GM18498 (cell line): ENCODE measurements around the gene ZNF521.

Experiments
- ATAC-seq: cut with Tn5 transposase; IDR thresholded peaks from one replicate; pipeline ENCODE4 v1.9.1; 2021; ENCODE audit warnings: mild to moderate bottlenecking, moderate library complexity; ENCODE audit not compliant: unreplicated experiment

ZNF521 gene

DNA sequence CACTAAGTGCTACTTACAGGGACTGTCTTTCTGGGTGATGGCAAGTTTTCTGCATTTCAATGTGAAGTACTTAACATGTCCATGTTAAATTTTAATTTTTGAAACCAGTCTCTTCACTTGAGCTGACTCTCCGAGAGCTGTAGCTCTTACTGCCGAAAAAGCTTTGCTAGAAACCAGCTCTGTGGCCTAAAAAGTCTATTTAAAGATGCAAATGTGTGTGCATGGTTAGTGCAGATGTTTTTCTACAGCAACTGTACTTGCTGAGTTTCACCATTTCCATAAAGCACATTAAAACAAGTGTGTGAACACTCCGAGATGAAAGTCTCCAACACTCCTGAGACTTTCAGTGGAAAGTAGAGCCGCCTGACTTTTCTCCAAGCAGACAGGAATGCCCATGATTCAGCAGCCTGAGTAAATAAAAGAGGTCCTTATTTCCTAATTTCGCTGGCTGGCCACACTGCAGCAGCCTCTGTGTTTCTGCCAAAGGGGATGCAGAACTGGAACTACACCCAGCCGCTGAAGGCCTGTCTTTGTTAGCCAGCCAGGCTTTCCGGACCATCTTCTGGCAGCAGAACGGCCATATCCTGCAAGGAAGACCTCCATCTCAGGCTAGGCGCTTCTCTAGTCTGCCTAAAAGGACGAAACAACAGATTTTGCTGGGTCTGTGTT, 121.2 kb downstream of the ZNF521 start:
- peak; percentile 71 for ATAC-seq

DNA sequence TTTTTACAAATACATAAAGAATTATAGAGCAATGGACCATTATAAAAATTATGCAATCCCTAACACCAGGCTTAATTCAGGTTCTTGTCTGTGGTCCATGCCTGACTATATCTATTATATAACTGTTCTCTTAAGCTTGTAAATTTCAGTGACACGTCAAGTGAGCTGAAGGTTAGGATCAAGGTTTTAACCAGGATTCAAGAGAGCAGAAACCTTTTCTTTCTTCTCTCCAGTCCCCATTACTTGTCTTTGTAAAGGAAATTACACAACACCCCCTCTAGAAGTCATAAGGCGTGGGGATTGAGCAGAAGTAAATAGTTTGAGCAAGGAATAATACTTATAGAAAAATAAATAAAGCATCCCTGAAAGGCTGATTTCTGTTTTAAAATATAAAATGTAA, 122.0 kb downstream of the ZNF521 start:
- ATAC-seq = no peak

DNA sequence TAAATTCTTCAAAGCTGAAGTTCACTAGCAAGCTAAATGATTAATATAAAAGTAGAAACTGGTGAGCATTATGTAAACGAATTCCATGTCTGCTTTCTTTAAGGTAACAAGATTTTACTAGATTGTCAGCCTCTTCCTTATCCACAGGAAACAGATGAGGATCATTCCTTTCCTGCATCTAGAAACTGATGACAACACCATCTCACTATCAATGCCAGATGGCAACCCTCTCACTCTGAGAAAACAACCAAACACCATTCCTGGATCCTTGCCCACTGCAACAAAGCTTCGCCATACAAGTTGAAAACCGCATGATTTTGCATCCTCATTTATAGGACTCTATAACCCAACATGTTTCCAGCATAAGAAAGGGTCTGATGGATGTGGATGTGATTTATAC, 122.9 kb downstream of the ZNF521 start:
- no peak for ATAC-seq

- ATAC-seq = no peak
Observed at GRCh38 chr18:25228410-25228809, 123.6 kb downstream of the ZNF521 start.

DNA sequence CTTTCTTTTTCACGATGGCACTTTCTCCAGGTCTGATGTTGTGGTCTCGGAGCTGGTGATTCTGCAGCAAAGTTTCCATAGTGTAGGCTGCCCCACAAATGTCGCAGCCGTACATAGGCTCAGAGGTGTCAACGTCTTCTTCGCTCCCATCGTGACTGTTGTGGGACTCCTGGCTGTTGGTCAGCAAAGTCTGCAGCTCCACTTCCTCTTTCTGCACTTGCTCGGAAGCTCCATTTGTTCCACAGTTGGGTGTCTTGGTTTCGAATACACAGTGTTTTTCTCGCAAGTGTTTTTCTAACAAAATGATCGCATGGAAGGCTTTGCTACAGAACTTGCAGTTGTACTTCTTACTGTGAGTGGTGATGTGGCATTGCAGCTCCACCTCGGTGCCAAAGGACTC, 126.8 kb downstream of the ZNF521 start:
- no peak for ATAC-seq

- ATAC-seq = no peak
Observed at GRCh38 chr18:25223899-25224886, 127.8 kb downstream of the ZNF521 start.

GRCh38 chr18:25223211-25223610, 128.8 kb downstream of the ZNF521 start:
- no peak for ATAC-seq

GRCh38 chr18:25222648-25223047, 129.3 kb downstream of the ZNF521 start:
- no peak for ATAC-seq

GRCh38 chr18:25210622-25211021, 141.3 kb downstream of the ZNF521 start:
- ATAC-seq = no peak

DNA sequence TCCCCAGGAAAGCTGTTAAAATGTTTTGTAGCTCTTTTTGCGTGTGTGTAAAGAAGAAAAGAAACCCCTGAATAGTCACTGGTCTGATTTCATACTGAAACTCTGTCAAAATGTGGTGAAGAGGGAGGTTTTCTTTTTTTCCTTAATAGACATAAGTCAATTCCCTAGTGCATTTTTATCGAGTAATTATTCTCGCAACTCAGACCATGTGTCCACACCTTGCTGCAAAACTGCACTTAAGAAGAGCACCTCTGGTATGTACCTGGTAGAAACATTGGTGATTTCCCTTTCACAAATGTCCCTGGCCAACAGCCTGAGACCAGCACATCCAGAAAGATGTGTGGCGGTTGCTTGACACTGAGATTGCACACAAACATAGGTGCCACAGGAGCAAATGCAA, 159.9 kb downstream of the ZNF521 start:
- no peak for ATAC-seq

- peak; percentile 92 for ATAC-seq
Observed at GRCh38 chr18:25190472-25190871, 161.5 kb downstream of the ZNF521 start.

- ATAC-seq = no peak
Observed at GRCh38 chr18:25189391-25190185, 162.4 kb downstream of the ZNF521 start.

DNA sequence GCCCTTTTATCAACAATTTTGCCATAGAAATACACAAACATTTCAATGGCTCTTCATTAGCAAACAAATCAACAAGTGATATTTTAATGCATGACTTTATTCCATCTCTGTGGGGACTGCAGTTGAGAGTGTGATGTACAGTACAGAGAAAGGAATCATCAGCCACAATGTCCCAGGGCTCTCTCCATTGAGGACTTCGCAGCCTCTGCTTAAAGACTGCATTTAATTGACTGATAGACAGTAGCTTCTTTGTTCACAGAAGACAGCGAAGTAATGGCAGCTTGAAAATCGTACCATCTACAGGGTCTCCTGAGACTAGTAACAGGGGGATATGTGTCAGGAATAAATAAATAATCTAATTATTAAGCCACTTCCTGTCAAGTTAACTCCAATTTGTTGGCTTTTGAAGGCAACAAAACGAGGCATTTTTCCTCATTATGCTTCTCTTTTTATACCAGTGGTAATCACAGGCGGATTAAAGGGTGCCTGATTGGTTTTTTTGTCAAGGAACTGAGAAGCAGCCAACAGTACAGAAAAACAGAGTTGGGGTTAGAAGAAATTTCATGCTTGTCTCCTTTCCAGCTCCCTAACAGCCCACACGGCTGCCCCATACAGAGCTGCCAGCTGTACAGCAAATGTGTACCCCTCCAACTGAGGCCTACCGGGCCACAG, 164.3 kb downstream of the ZNF521 start:
- no peak for ATAC-seq

GRCh38 chr18:25186871-25187270, 165.1 kb downstream of the ZNF521 start:
- ATAC-seq = no peak

- no peak for ATAC-seq
Observed at GRCh38 chr18:25181993-25182392, 170.0 kb downstream of the ZNF521 start.

DNA sequence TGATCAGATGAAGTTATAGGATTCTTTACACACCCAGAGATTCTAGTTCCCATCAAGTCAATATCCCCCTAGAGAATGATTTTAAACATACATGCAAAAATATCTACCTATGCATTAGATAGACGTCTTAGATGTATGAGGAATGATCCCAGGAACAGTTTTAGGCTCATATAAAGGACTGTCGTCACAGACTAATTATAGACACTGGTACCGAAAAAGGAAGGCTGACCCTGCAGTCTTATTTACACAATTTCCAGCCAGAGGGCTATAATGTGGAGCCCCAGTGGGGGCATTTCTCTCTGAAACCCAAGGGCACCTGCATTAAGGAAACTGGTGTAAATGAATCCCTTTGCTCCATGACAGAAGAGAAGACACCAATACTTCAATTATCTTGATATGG, 170.4 kb downstream of the ZNF521 start:
- no peak for ATAC-seq

- no peak for ATAC-seq
Observed at GRCh38 chr18:25180973-25181548, 170.9 kb downstream of the ZNF521 start.

GRCh38 chr18:25177631-25178030, 174.3 kb downstream of the ZNF521 start:
- no peak for ATAC-seq

GRCh38 chr18:25176518-25177042, 175.4 kb downstream of the ZNF521 start:
- ATAC-seq = no peak
